Stimulated activated CD4-positive, alpha-beta T cell treated with anti-CD3 and anti-CD28 coated beads, Interleukin-1b, Interleukin-23, amount 100 ng/mL, for 24 hours (primary cell): ENCODE data around the gene C1orf232.

Experiments
- DNase-seq, 4 experiments: peaks; one replicate each; pipeline ENCODE4 v3.0.0-alpha.2; 2020; ENCODE audit warnings: low read depth in 4 of 4, low spot score in 1 of 4

C1orf232 gene

GRCh38 chr1:26168410-26169197 lies at the start of gene C1orf232:
C1orf232 (minus strand) TSS chr1:26168963; CDS start chr1:26168499, 464 bp downstream.
- no peak for DNase-seq

DNA sequence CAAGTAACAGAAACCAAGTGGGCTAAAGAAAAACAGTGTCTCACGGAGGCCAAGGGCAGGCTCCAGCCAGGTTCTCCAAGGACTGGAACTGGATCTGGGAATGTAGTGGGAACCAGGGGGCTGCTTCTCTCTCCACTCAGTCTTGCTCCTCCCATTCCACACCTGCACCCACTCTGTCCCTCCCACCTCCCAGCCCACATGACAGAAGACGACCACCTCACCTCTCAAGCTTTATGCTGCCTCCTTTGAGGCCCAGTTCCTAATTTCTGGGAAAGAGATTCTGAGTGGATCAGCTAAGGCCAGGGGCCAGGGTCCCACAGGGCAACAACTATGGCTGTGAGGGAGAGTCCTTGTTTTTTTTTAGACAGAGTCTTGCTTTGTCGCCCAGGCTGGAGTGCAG lies 46.5 kb upstream of the C1orf232 start:
- no peak for DNase-seq

GRCh38 chr1:26213335-26213905 lies 44.7 kb upstream of the C1orf232 start:
- no peak for DNase-seq

- no peak for DNase-seq
These were observed 44.0 kb upstream of the C1orf232 start for GRCh38 chr1:26212726-26213125.

DNA sequence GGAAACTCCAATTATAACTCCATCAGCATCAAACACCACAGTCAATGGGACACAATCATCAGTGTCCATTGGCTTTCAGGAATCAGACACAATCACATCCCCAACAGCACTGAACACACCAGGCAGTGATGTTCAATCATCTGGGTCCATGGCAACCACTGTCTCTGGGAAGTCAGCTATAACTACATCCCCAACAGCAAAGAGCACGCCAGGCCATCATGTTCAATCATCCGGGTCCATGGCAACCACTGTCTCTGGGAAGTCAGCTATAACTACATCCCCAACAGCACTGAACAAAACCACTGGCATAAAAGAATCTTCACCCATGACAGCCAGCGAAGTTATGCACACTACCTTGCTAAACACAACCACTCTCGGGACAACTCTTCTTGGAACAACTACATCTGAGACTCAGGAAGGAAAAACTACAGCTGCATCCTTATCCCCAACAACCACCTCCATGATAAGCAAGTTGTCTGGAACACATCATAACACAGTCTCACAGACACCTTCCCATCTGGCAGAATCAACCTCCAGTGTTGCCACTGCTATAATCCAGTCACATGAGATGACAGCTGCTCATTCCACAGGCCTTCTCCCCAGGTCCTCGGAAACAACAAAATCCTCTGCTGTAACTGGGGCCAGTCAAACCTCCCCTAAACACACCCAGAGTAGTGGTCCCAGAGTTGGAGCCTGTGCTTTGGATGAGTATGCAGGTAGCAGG lies 41.5 kb upstream of the C1orf232 start:
- no peak for DNase-seq

- no peak for DNase-seq
These were observed 35.0 kb upstream of the C1orf232 start for GRCh38 chr1:26203642-26204318.

DNA sequence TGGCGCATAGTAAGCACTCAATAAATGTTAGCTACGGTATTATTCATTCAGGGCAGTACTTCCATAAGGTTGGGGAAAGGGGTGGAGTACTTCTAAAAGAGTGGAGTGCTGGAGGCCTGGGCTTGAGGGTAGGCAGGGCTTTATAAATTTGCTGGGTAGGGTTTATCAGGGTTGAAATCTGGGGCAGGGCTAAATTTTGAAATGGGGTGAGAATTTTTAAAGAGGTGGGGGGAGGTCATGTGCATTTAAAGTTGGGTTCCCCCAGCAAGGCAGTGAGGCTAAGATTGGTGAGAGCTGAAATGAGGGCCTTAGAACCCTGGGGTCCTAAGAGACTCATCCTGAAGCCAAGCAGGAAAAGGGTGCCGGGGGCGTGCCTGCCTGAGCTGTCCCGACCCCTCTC lies 31.6 kb upstream of the C1orf232 start:
- no peak for DNase-seq

DNA sequence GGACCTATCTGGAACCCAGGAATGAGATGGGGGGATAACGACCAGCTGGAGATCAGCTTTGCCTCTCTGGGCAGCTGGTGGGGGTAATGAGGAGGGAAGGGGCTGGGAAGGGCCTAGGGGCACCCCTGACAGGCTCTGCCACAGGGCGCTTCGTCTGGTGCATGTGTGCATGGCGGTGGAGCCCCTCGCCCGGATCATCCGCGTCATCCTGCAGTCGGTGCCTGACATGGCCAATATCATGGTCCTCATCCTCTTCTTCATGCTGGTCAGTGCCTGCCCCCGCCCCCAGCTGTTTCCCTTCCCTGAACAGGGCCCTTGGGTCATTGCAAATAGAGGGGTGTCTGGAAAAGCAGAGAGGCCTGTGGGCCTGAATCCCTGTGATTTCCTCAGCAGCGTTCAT lies 29.1 kb upstream of the C1orf232 start:
- DNase-seq, result no peak

GRCh38 chr1:26197301-26197700 lies 28.5 kb upstream of the C1orf232 start:
- no peak for DNase-seq

GRCh38 chr1:26195805-26196204 lies 27.0 kb upstream of the C1orf232 start:
- no peak for DNase-seq

DNA sequence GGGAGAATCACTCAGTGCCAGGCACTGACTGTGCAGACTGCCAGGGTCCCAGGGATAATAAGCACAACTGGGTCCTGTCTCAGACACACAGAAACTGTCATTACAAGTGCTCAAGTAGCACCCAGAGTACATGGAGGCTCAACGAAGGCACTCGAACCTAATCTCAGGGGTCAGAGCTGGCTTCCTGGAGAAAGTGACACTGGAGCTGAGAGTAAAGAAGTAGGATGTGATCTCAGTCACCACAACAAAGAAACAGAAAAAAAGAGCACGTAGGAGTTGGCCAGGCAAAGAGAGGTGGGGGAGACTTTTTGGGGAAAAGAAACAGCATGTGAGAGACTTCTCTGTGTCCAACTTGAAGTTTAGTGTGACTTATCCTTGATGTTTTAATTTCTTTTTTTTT lies 23.0 kb upstream of the C1orf232 start:
- DNase-seq, result no peak

DNA sequence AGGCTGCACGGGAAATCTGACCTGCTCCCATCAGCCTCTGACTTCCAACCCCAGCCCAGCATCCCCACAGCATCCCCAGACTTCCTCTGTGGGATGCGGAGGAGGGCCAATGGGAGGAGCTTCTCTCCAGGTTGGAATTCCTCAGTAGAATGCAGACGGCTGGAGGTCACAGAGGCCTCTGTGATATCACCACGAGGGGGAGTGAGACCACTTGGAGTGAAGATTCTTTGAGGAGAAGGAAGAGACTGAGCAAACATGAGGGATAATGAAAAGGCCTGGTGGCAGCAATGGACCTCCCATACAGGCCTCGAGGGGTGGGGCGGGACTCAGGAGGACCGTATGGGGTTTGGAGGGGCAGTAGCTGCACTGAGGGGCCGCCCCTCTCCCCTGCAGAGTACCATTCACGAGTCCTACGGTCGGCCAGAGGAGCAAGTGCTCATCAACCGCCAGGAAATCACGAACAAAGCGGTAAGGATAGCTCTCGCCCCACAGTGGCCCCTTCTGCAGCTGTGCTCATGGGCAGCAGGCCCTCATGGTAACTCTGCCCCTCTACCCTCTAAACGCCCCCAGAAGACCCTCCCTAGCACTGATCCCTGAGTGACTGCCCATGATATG lies 21.7 kb upstream of the C1orf232 start, which contains the start of gene CATSPER4:
Gene CATSPER4 (plus strand): TSS at position 230 of the 615 bp plus-strand sequence. CDS start 26 bp downstream, at position 256.
- no peak for DNase-seq

- DNase-seq, result no peak
These were observed 21.1 kb upstream of the C1orf232 start for GRCh38 chr1:26189751-26190275.

DNA sequence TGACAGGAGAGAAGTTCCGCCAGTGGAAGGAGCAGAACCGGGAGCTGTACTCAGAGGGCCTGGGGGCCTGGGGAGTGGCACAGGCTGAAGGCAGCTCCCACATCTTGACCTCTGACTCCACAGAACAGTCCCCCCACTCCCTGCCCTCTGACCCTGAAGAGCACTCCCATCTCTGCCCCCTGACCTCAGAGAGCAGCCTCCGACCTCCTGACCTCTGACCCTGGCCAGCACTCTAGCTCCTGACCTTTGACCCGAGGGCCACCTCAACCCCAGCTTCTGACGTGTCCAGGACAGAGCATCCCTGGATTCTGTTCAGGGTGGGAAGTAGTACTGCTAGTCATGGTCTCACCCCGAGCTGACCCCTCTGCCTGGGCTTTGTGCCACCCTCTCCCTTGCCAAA lies 20.6 kb upstream of the C1orf232 start:
- no peak for DNase-seq

- DNase-seq, result no peak
These were observed 19.7 kb upstream of the C1orf232 start for GRCh38 chr1:26188477-26188876.

DNA sequence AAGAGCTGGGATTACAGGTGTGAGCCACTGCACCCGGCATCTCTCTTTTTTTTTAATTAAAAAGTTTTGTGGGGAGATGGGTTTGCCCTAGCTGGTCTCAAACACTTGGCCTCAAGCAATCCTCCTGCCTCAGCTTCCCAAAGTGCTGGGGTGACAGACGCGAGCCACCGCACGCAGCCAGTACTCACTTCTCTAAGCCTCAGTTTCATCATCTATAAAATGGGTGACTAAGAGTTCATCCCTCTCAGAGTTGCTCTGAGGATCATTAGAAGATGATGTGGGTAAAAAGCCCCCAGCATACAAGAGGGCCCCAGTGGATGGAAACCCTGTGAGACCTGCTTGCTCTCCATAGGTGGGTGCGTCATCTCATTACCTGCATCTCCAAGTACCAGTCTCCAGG lies 19.1 kb upstream of the C1orf232 start:
- no peak for DNase-seq

- DNase-seq, result no peak
These were observed 16.1 kb upstream of the C1orf232 start for GRCh38 chr1:26184883-26185282.

GRCh38 chr1:26184086-26184485 lies 15.3 kb upstream of the C1orf232 start:
- DNase-seq, result no peak

GRCh38 chr1:26182383-26182696 lies 13.6 kb upstream of the C1orf232 start:
- DNase-seq, result no peak

DNA sequence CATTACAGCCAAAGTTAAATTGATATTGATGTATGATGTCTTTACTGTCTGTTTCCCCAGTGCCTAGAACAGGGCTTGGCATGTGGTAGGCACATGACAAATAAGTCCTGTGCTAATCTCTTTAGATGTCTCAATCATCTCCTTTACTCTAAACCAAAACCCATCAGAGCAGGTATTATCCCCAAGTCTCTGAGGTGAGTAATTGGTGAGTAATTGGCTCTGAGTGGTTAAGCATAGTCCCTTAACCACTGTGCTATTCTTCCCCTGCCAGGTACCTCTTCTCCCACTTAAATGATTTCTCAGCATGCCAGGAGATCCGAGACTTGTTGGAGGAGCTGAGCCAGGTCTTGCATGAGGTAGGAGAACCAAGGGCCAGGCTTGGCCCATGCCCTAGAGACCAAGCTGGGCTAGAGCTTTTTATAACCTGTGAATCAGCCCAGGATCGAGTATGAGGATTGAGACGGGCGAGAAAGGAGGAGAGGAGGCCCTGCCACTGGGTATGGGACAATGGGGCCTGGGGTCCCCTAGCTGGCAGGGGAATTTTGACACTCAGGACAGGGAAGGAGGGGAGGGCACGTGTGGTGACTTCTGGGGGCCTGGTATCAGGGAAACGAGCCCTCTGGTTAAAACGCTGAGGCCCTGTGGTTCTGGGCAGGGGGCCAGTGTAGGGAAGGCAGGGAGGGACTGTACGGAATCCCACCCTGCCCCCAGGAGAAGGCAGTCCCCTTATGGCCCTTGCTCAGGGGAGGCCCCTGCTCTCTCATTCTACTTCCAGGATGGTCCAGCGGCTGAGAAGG lies 13.0 kb upstream of the C1orf232 start:
- DNase-seq, result no peak
